ENCODE data around the gene ADAMTS19. TPM values are rescaled to one million over a fixed set of nuclear protein-coding genes. Genes with fewer than 3 reads are reported as not detected.
A peak's percentile ranks its signal among the peaks of the same experiment; 100 is the strongest.

The ADAMTS19 gene
- total RNA-seq, 2 experiments from 2014 or later = not detected

- H3K36me3 Mint-ChIP-seq (ENCODE audit: low read depth) = no peaks in the 10 kb centered on the region
- peak; percentile 52 for ATAC-seq
- peak; percentile 74 for TF ChIP-seq CTCF (IDR thresholded peaks at IDR 0.05)
Observed at GRCh38 chr5:129771058-129771838, 311.1 kb downstream of the ADAMTS19 start.

GRCh38 chr5:129773376-129773775 lies 313.3 kb downstream of the ADAMTS19 start:
- ChIA-PET CTCF (interaction anchor here (3.9 to 9.1 kb wide), 2 partner anchors 80 to 368 kb away, joined by 18 to 150 read pairs; no protein-coding TSS in a partner anchor), POLR2A (no interaction called here)
- DNase-seq = no peak
- Mint-ChIP-seq H3K4me1 (ENCODE audit: low read depth) (no peaks in the 10 kb centered on the region), H3K4me3 (no peak overlapping the region), H3K9me3 (no peaks in the 10 kb centered on the region), H3K36me3 (ENCODE audit: low read depth) (no peaks in the 10 kb centered on the region), H3K27me3 (no peaks in the 10 kb centered on the region), H3K27ac (no peak overlapping the region)
- TF ChIP-seq CTCF (IDR thresholded peaks at IDR 0.05) = no peak
- ATAC-seq = no peak
- intact Hi-C loops (cut with micrococcal nuclease) = no loop called here

More at GRCh38 chr5:129771058-129771838, 311.1 kb downstream of the ADAMTS19 start:
- CTCF ChIA-PET = interaction anchor here (0.7 to 9.1 kb wide), 20 partner anchors 10 to 370 kb away, joined by 3 to 150 read pairs (median 4); partner anchors contain the start of gene MINAR2
- H3K4me3 Mint-ChIP-seq = no peak overlapping the region
- POLR2A ChIA-PET = no interaction called here
- no peaks in the 10 kb centered on the region for H3K4me1 Mint-ChIP-seq (ENCODE audit: low read depth)
- peaks cover 2% of the 10 kb centered on the region for H3K27me3 Mint-ChIP-seq
- peak; percentile 65 for DNase-seq
- intact Hi-C loops (cut with micrococcal nuclease) = loop anchor here (1.0 kb wide), 1 partner anchor 84 kb away; no protein-coding TSS in a partner anchor
- no peaks in the 10 kb centered on the region for H3K9me3 Mint-ChIP-seq
- H3K27ac Mint-ChIP-seq = no peak overlapping the region

GRCh38 chr5:129781594-129781993 lies 321.5 kb downstream of the ADAMTS19 start:
- CTCF ChIA-PET = interaction anchor here (1.1 kb wide), 1 partner anchor 10 kb away, joined by 4 read pairs; no protein-coding TSS in a partner anchor
- H3K4me3 Mint-ChIP-seq = no peak overlapping the region

More at GRCh38 chr5:129781594-129781993, 321.5 kb downstream of the ADAMTS19 start:
- intact Hi-C loops (cut with micrococcal nuclease) = no loop called here
- DNase-seq (no peak), ATAC-seq (no peak)
- TF ChIP-seq CTCF (IDR thresholded peaks at IDR 0.05) = no peak
- POLR2A ChIA-PET = no interaction called here
- Mint-ChIP-seq H3K9me3 (no peaks in the 10 kb centered on the region), H3K27me3 (peaks cover 7% of the 10 kb centered on the region), H3K4me1 (ENCODE audit: low read depth) (no peaks in the 10 kb centered on the region), H3K36me3 (ENCODE audit: low read depth) (no peaks in the 10 kb centered on the region), H3K27ac (no peak overlapping the region)

Measured in activated CD8-positive, alpha-beta T cell treated with anti-CD3 and anti-CD28 coated beads for 36 hours (primary cell).